Naive thymus-derived CD4-positive, alpha-beta T cell (primary cell): ENCODE data around the gene STUB1. TPM values are rescaled to one million over a fixed set of nuclear protein-coding genes. Genes with fewer than 3 reads are reported as not detected.

Source experiments
- ATAC-seq: fragments of 150-1000 bp; cut with Tn5 transposase; 2 replicates; pipeline ENCODE4 v1.10.0; 2021; ENCODE audit warnings: mild to moderate bottlenecking, moderate library complexity
- CTCF ChIA-PET: fragments of 350-600 bp; sonication (Branson Sonifier 250); formaldehyde crosslinking; loops from one replicate; lab custom pipeline; 2021; ENCODE audit warnings: antibody characterized with exemption; lab: Charles Lee
- POLR2A ChIA-PET: fragments of 350-600 bp; sonication (Branson Sonifier 250); formaldehyde crosslinking; loops from one replicate; lab custom pipeline; 2021; ENCODE audit warnings: antibody characterized with exemption, inconsistent platforms; lab: Charles Lee
- DNase-seq, 9 donors: peaks; one replicate each; pipeline versions ENCODE4 v3.0.0 to v3.0.0-alpha.2; 2020 to 2022; ENCODE audit warnings: mixed read lengths in 1 of 9
- H3K27ac ChIP-seq: one replicate; pipeline ENCODE4 v1.7.0; 2013; ENCODE audit warnings: mild to moderate bottlenecking, low read depth, low read length, moderate library complexity
- H3K27me3 ChIP-seq, 2 donors: one replicate each; pipeline ENCODE4 v1.7.0; 2013; ENCODE audit warnings: low read length in 2 of 2, mild to moderate bottlenecking in 2 of 2, moderate library complexity in 2 of 2; ENCODE audit not compliant: control insufficient read depth in 2 of 2, insufficient read depth in 2 of 2
- H3K36me3 ChIP-seq, 3 experiments: 1 replicate in 2 of 3; 2 replicates in 1 of 3; pipeline ENCODE4 v1.7.0; 2013; ENCODE audit warnings: low read length in 3 of 3, mild to moderate bottlenecking in 3 of 3, moderate library complexity in 1 of 3; ENCODE audit not compliant: insufficient read depth in 3 of 3, control insufficient read depth in 2 of 3
- H3K4me1 ChIP-seq, 2 donors: one replicate each; pipeline ENCODE4 v1.7.0; 2013; ENCODE audit warnings: low read length in 2 of 2, mild to moderate bottlenecking in 2 of 2, moderate library complexity in 1 of 2; ENCODE audit not compliant: control insufficient read depth in 2 of 2, insufficient read depth in 2 of 2
- H3K4me3 ChIP-seq: 2 replicates; pipeline ENCODE4 v1.7.0; 2013; ENCODE audit warnings: mild to moderate bottlenecking, low read length
- H3K9me3 ChIP-seq, 3 experiments: 1 replicate in 2 of 3; 2 replicates in 1 of 3; pipeline ENCODE4 v1.7.0; 2013; ENCODE audit warnings: low read length in 3 of 3; ENCODE audit not compliant: control insufficient read depth in 2 of 3
- H3K27ac Mint-ChIP-seq, 9 donors: one replicate each; pipeline ENCODE4 v1.8.0; 2020 to 2022; ENCODE audit warnings: mixed read lengths in 9 of 9, mild to moderate bottlenecking in 8 of 9, moderate library complexity in 5 of 9, inconsistent platforms in 2 of 9
- H3K27me3 Mint-ChIP-seq, 5 donors: one replicate each; pipeline ENCODE4 v1.8.0; 2021 to 2022; ENCODE audit warnings: mixed read lengths in 5 of 5, mild to moderate bottlenecking in 1 of 5
- H3K36me3 Mint-ChIP-seq, 5 donors: one replicate each; pipeline ENCODE4 v1.8.0; 2020 to 2022; ENCODE audit warnings: mixed read lengths in 5 of 5, mild to moderate bottlenecking in 3 of 5, inconsistent platforms in 1 of 5
- H3K4me1 Mint-ChIP-seq, 7 donors: one replicate each; pipeline ENCODE4 v1.8.0; 2020 to 2022; ENCODE audit warnings: mixed read lengths in 7 of 7, mild to moderate bottlenecking in 3 of 7, inconsistent platforms in 1 of 7
- H3K4me3 Mint-ChIP-seq, 10 donors: one replicate each; pipeline ENCODE4 v1.8.0; 2020 to 2022; ENCODE audit warnings: mild to moderate bottlenecking in 10 of 10, mixed read lengths in 10 of 10, moderate library complexity in 6 of 10, inconsistent platforms in 2 of 10
- H3K9me3 Mint-ChIP-seq, 11 donors: one replicate each; pipeline ENCODE4 v1.8.0; 2020 to 2022; ENCODE audit warnings: mixed read lengths in 11 of 11, mild to moderate bottlenecking in 4 of 11, inconsistent platforms in 1 of 11, moderate library complexity in 1 of 11
- intact Hi-C, 2 donors: fragments of 100-400 bp; cut with micrococcal nuclease; formaldehyde crosslinking; loops; one replicate each; pipeline ENCODE4 v1.15.1; 2023
- polyA plus RNA-seq, 2 donors: library from polyadenylated mRNA; unstranded; fragments of 300-500 nt; fragmentation: Illumina TruSeq; gene quantifications; one replicate each; pipeline ENCODE4 v1.2.3, GENCODE V29; 2021
- total RNA-seq, 6 experiments: library from RNA in 5 of 6; stranded (reverse) in 5 of 6; gene quantifications; 1 replicate in 5 of 6; 2 replicates in 1 of 6; pipeline ENCODE4 v1.2.3 and lab custom pipeline; 2021 to 2026

STUB1 gene
- total and polyA plus RNA-seq, 7 experiments from 2014 or later: 68.6 to 159 (median 90.6) TPM

DNA sequence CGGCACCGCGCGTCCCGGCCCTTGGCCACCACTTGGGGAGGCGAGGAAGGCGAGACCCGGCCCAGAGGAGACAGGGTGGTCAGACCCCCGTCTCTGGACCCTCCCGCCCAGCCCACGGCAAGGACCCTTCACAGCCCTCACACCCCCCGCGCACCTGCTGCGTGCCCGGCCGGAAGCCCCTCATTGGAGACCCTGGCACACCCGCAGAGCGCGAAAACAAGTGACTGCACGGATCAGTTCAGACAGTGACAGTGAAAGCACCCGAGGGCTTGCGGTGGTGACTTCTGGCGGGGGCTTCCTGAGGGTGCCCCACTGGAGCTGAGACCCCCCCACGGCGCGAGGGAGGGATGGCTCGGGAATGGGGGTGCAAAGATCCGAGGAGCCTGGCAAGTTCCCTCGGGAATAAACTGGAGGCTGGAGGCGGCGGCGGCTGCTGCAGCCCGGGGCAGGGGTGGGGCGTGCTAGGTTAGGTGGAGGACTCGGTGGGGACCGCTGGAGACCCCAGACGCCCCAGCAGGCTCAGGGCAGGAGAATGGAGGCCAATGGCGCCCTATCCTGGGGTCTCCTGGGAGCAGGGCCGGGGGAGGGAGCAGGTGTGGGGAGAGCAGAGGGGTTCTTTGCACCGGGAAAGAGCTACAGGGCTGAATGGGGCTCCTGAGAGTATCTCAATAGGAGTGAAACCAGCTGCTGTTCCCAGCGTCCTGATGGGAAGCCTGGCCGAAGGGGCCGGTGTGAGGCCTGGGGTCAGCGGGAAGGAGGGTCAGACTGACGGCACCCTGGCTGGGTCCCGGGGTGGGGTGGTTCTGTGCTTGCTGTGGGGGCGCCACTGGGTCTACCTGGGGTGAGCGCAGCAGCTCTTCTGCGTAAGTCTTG is 26.2 kb downstream of the STUB1 start:
- no peak overlapping the region for H3K4me3 ChIP-seq
- DNase-seq (no peak), ATAC-seq (no peak)
- ChIA-PET POLR2A (interaction anchor here (1.6 to 2.3 kb wide), 2 partner anchors 11 to 13 kb away, joined by 4 to 8 read pairs; no protein-coding TSS in a partner anchor), CTCF (interaction anchor here (0.6 kb wide), 1 partner anchor 87 kb away, joined by 3 read pairs; no protein-coding TSS in a partner anchor)
- H3K36me3 Mint-ChIP-seq: no peaks in the 10 kb centered on the region
- H3K27me3 ChIP-seq: peaks cover 4 to 22% of the 10 kb centered on the region in 2 donors
- no peak overlapping the region for H3K27ac ChIP-seq
- intact Hi-C loops: no loop called here
- peaks cover 23 to 59% (median 31%) of the 10 kb centered on the region in 5 donors for H3K27me3 Mint-ChIP-seq
- H3K9me3 ChIP-seq: no peaks in the 10 kb centered on the region
- no peaks in the 10 kb centered on the region for H3K36me3 ChIP-seq
- peaks cover 0 to 4% (median 1%) of the 10 kb centered on the region in 7 donors for H3K4me1 Mint-ChIP-seq
- no peaks in the 10 kb centered on the region for H3K4me1 ChIP-seq
- H3K4me3 Mint-ChIP-seq: peak overlapping the region in 7 of 10 donors; percentile 21 to 72 (median 38)
- H3K27ac Mint-ChIP-seq: no peak overlapping the region
- peaks cover 0 to 2% (median 0%) of the 10 kb centered on the region in 11 donors for H3K9me3 Mint-ChIP-seq

DNA sequence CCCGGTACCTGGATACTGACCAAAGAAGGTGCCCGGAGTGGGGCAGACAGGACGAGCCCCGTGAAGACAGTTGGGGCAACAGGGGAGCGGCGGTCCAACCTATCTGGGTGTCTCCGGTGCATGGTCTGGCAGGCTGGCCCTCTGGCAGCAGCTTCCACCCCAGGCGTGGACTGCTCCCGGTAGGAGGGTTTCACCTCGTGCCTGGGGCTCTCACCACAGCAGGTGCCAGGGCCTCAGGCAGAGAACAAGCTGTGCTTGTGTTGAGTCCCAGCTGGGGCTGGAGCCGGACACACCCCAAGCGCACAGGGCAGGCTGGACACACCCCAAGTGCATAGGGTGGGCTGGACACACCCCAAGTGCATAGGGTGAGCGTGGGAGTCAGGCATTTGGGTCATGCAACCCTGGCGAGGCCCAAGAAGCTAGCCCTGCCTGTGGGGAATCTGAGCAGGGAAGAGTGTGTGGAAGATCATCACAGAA is 26.9 kb downstream of the STUB1 start:
- Mint-ChIP-seq H3K9me3 (peaks cover 0 to 2% (median 0%) of the 10 kb centered on the region in 11 donors), H3K4me1 (peaks cover 0 to 4% (median 1%) of the 10 kb centered on the region in 7 donors), H3K36me3 (no peaks in the 10 kb centered on the region), H3K27me3 (peaks cover 22 to 52% (median 30%) of the 10 kb centered on the region in 5 donors), H3K4me3 (peak overlapping the region in 3 of 10 donors; percentile 23 to 72 (median 66)), H3K27ac (no peak overlapping the region)
- H3K4me1 ChIP-seq: no peaks in the 10 kb centered on the region
- H3K27me3 ChIP-seq: peaks cover 4 to 21% of the 10 kb centered on the region in 2 donors
- ChIA-PET POLR2A (interaction anchor here (0.8 to 2.3 kb wide), 3 partner anchors 11 to 26 kb away, joined by 3 to 8 read pairs (median 4); partner anchors contain the start of gene STUB1), CTCF (interaction anchor here (0.6 kb wide), 1 partner anchor 86 kb away, joined by 3 read pairs; no protein-coding TSS in a partner anchor)
- no peak overlapping the region for H3K27ac ChIP-seq
- ATAC-seq (no peak), DNase-seq (no peak)
- H3K4me3 ChIP-seq: no peak overlapping the region
- H3K36me3 ChIP-seq: no peaks in the 10 kb centered on the region
- intact Hi-C loops: no loop called here
- H3K9me3 ChIP-seq: no peaks in the 10 kb centered on the region

- Histone ChIP-seq H3K27me3 (peaks cover 4 to 20% of the 10 kb centered on the region in 2 donors), H3K36me3 (no peaks in the 10 kb centered on the region), H3K9me3 (no peaks in the 10 kb centered on the region), H3K4me1 (no peaks in the 10 kb centered on the region), H3K27ac (no peak overlapping the region), H3K4me3 (no peak overlapping the region)
- peaks cover 17 to 48% (median 24%) of the 10 kb centered on the region in 5 donors for H3K27me3 Mint-ChIP-seq
- DNase-seq: no peak
- H3K27ac Mint-ChIP-seq: peak overlapping the region in 1 of 9 donors; percentile 38
- intact Hi-C loops: no loop called here
- H3K36me3 Mint-ChIP-seq: no peaks in the 10 kb centered on the region
- peaks cover 0 to 2% (median 0%) of the 10 kb centered on the region in 11 donors for H3K9me3 Mint-ChIP-seq
- ChIA-PET CTCF (no interaction called here), POLR2A (interaction anchor here (0.8 to 2.3 kb wide), 2 partner anchors 12 to 27 kb away, joined by 3 to 8 read pairs; partner anchors contain the start of gene STUB1)
- peaks cover 0 to 4% (median 4%) of the 10 kb centered on the region in 7 donors for H3K4me1 Mint-ChIP-seq
- peak overlapping the region in 1 of 10 donors; percentile 39 for H3K4me3 Mint-ChIP-seq
- no peak for ATAC-seq
These were observed 27.8 kb downstream of the STUB1 start for GRCh38 chr16:708019-708418.

DNA sequence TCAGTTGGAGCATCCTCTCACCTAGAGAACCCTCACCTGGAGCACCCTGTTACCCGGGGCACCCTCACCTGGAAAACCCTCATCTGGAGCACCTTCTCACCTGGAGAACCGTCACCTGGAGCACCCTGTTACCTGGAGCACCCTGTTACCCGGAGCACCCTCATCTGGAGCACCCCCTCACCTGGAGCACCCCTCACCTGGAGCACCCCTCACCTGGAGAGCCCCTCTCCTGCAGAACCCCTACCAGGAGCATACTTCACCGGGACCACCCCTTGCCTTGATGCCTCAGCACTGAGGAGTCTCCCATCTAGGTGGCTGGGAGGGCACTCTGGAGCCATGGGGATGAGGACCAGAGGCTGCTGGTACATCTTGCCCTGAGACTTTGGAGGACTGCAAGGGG is 28.7 kb downstream of the STUB1 start:
- Histone ChIP-seq H3K4me1 (no peaks in the 10 kb centered on the region), H3K9me3 (no peaks in the 10 kb centered on the region), H3K27ac (no peak overlapping the region), H3K4me3 (no peak overlapping the region), H3K36me3 (no peaks in the 10 kb centered on the region), H3K27me3 (peaks cover 4 to 18% of the 10 kb centered on the region in 2 donors)
- ChIA-PET CTCF (no interaction called here), POLR2A (interaction anchor here (1.2 kb wide), 1 partner anchor 14 kb away, joined by 3 read pairs; no protein-coding TSS in a partner anchor)
- Mint-ChIP-seq H3K27ac (no peak overlapping the region), H3K4me1 (peaks cover 0 to 4% (median 4%) of the 10 kb centered on the region in 7 donors), H3K36me3 (no peaks in the 10 kb centered on the region), H3K4me3 (no peak overlapping the region), H3K27me3 (peaks cover 17 to 45% (median 21%) of the 10 kb centered on the region in 5 donors), H3K9me3 (peaks cover 0 to 2% (median 0%) of the 10 kb centered on the region in 11 donors)
- ATAC-seq (no peak), DNase-seq (no peak)
- intact Hi-C loops: no loop called here

DNA sequence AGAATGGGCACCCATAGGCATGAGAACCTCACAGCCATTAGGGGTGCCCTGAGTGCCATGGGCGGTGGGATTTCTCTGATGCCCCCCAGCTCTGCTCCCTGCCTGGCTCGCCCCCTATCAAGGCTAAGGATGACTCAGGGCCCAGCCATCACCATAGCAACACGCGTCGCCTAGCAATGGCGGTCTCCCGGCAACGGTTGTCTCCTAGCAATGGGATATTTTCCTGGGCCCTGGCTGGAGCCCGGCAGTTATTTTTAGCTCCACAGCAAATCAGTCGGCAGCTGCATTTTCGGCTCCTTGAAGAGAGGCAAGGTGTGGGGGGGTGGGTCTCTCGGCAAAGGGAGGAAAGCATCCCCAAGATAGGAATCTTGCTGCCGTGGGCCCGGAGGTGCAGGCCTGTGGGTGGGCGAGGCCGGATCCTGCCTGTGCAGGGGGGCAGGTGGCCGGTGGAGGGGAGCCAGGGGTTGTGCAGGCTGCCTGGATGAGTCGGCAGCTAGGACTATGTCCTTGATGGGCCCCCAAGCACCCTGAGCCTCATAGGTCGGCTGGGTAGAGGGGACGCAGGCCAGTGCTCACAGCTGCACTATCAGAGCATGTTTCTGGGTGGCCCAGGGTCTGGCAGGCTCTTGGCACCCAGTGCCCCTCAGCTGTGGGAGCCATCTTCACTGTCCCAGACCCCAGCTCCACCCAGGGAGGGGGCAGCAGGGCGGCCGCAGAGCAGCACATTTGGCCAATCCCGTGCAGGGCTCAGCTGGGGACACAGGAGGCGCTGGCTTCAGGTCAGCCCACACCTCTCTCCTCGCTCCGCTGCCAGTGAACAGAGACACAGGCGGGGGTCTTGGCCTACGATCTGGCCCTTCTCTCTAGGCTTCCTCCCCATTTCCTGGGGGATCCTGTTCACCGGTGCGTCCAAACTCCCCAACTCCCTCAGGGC is 29.6 kb downstream of the STUB1 start:
- Mint-ChIP-seq H3K9me3 (peaks cover 0 to 2% (median 0%) of the 10 kb centered on the region in 11 donors), H3K27me3 (peaks cover 17 to 42% (median 21%) of the 10 kb centered on the region in 5 donors), H3K4me1 (peaks cover 0 to 4% (median 4%) of the 10 kb centered on the region in 7 donors), H3K4me3 (no peak overlapping the region), H3K27ac (peak overlapping the region in 1 of 9 donors; percentile 25), H3K36me3 (no peaks in the 10 kb centered on the region)
- no peaks in the 10 kb centered on the region for H3K9me3 ChIP-seq
- H3K4me1 ChIP-seq: no peaks in the 10 kb centered on the region
- intact Hi-C loops: loop anchor here (2.0 to 10.0 kb wide), 2 partner anchors 265 to 393 kb away; partner anchors contain the start of gene LMF1 (in 1 of the 2)
- no peak overlapping the region for H3K27ac ChIP-seq
- no peak for DNase-seq
- no peak for ATAC-seq
- ChIA-PET POLR2A (interaction anchor here (1.1 to 1.5 kb wide), 3 partner anchors 10 to 20 kb away, joined by 3 to 5 read pairs (median 3); partner anchors contain the start of gene WDR24), CTCF (interaction anchor here (0.6 to 1.5 kb wide), 8 partner anchors 8 to 379 kb away, joined by 3 to 5 read pairs (median 3); partner anchors contain the start of genes CIAO3 and WDR24)
- H3K27me3 ChIP-seq: peaks cover 4 to 13% of the 10 kb centered on the region in 2 donors
- H3K4me3 ChIP-seq: no peak overlapping the region
- H3K36me3 ChIP-seq: no peaks in the 10 kb centered on the region
